CD4-positive, alpha-beta T cell treated with Interleukin-6 for 4 hours (primary cell): ENCODE measurements around the gene S100A3.
"Not testable (repeated sequence)": the region's sequence is repeated elsewhere in the genome, so short reads cannot be mapped to it uniquely, and the experiment has no call there.

Experiments used
- DNase-seq: peaks from one replicate; pipeline ENCODE4 v3.0.0-alpha.2; 2020; ENCODE audit warnings: mixed read lengths

S100A3 gene

DNA sequence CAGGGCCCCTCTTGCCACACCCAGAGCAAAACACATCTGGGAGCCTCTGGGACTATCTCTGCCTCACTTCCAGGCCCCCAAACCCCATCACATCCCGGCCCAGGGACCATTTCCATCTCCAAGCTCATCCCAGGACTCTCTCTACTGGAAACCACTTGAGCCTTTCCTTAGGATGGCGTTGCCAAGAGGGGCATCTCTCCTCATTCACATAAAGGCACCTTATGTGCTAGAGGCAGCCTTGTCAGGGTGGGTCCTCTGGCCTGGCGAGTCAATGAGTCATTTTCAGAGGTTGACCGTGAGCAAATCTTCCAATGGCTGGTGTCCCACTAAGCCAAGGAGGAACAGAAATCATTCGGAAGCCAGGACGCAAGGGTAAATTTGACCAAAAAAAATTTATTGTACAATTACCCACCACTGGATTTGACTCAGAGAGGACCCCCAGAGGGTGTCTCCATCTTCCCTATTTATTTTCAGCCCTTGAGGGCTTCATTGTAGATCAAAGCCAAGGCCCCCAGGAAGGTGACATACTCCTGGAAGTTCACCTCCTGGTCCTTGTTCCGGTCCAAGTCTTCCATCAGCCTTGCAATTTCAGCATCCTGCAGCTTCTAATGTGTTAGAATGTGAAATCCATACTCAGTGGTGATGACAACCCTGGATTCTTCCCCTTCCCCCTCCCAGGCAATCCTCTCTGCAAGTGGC, 14.7 kb downstream of the S100A3 start:
- DNase-seq: no peak

DNA sequence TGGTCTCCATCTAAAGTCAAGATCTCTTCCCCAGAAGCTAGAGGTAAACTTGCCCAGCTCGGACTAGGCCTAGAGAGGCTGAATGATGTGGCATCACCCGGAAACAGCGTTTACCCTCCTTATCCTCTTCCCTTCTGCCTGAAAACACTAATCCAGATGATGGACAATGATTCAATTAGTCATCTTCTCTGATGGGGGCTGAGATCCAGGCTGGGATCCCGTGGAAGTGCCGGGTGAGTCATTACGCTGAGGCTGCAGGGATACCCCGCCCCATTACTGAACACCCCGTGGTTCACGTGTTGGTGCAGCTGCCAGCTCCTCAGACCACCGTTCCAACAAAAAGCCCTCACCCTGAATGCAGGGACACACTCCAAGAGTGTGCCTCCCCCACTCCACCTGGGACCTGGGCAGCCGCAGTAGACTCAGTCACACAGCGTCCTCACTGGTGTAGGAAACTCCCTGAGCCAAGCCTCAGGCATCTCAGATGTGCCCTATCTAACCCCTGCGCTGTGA, 15.3 kb downstream of the S100A3 start:
- no peak for DNase-seq

DNA sequence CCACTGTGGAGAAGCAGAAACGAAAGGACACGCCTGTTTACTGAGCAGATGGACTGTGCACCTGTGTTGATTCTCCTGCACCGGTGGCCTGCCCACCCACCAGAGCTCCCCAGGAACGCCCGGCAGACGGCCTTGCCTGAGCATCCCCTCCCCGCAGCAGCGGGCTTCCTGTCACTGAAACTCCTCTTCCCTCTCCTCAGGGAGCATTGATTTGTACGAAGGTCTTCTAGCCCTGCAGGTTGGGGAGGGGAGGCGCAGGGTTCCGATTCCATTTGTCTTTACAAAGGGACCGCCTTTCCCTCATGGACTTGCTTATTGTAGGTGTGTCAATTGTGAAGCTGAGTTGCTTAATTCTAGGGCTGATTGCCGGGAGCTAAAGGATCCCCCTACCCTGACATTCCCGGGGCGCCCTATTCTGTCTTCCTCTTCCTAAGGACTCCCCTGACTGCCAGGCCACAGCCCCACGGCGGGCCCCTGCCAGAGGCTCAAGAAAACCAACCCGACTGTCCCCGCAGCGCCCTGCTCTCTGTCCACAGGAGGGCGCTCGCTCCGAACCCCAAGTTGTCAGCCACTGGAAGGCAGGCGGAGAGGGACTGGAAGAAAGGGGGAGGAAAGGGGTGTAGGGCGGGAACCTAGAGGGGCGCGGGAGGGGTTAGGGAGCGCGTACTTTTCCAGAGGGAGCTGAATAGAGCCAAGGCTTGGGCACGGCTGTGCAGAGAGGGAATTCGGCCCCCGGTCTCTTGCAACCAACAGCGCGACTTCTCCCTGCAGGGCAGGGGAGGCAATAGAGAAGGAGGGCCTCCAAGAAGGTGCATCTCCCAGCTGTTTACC, 16.1 kb downstream of the S100A3 start:
- DNase-seq: peak; percentile 84

DNA sequence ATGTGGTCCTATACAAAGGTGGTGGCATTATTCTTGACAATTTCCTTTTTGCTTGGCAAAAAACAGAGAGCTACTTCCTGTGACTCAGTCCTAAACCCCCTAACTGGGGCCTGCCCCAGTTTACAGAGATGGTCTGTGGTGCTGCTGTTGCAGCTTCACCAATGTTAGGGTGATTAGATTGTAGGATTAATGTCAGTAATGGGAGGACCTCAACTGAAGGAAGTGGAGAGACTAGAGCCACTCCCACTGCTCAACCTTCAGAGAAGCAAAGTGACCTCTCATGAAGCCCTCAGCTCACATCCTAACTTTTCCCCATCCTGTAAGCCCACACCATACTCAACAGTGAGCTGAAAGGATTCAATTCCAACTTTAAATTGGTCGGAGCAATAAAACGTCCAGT, 16.9 kb downstream of the S100A3 start:
- DNase-seq: peak; percentile 70

DNA sequence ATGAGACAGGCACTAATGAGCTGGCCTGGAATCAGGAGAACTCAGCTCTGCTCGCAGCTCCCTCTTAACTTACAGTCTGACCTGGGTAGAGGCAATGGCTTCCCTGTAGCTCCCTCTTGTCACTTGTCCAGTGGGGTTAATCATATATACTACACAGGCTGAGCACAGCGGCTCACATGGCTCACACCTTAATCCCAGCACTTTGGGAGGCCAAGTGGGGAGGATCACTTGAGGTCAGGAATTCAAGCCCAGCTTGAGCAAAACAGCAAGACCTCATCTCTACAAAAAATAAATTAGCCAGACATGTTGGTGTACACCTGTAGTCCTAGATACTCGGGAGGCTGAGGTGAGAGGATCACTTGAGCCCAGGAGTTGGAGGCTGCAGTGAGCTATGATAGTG, 17.4 kb downstream of the S100A3 start:
- no peak for DNase-seq

DNA sequence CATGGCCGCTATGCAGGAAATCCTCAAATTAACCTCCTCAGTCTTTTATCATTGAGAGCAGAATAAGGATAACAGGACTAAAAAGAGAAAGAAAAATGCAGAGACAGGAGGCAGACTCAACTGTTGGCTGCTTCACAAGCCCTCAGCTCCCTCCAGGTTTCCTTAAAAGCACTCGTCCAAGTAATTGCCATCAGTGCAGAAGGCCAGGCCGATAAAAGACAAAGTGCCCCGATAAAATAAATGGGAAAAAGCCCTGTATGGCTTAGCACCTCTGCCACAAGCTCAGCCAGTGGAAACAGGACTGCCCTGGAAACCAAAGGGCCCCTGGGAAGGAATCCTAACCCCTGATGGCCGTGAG, 21.4 kb downstream of the S100A3 start:
- no peak for DNase-seq

DNA sequence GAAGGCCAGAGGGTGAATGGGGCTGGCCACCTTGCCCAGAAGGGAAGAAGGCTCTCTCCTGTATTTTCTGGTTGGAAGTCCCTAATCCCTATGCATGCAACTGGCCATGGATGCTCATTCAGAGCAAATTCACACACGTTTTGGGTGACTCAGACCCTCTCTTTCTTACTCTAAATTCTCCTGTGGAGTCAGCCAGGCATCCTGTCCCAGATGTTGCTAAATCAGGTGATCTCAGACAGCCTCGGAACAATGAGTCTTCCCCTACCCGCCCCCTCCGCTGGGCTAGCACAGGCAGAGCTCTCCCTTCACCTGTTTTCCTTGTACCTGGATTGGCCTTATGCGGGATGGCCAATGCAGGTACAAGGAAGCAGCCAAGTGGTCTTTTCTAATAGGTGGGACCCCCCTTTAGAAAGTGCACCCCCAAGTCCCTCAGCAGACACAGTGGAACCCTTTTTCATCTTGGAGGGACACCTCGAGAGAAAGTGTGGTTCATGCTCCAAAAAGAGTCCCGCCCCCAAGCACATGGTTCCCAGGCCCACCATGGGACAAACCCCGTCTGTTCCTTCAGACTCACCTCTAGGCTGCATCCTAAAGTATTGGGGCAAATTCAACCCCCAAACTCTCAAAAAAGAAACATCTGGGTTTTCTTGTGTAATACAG, 21.9 kb downstream of the S100A3 start:
- DNase-seq: no peak

DNA sequence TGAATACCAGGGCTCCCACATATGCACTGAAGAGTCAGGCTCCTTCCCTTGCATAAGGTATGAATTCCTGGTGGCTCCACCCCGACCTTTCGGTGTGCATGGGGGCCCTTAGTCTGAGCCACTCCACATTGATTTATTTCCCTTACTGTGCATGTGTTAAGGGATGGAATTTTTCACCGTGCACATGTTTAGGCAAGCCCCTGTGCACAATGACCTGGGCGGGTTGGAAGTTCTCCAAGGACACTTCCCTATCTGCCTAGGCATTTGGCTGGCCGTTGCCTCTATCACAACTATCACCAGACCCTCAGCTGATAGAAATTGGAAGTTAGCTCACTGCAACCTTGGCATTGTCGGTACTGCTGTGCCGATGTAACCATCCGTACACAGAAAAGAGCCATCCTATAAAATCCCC, 22.9 kb downstream of the S100A3 start:
- DNase-seq: no peak

DNA sequence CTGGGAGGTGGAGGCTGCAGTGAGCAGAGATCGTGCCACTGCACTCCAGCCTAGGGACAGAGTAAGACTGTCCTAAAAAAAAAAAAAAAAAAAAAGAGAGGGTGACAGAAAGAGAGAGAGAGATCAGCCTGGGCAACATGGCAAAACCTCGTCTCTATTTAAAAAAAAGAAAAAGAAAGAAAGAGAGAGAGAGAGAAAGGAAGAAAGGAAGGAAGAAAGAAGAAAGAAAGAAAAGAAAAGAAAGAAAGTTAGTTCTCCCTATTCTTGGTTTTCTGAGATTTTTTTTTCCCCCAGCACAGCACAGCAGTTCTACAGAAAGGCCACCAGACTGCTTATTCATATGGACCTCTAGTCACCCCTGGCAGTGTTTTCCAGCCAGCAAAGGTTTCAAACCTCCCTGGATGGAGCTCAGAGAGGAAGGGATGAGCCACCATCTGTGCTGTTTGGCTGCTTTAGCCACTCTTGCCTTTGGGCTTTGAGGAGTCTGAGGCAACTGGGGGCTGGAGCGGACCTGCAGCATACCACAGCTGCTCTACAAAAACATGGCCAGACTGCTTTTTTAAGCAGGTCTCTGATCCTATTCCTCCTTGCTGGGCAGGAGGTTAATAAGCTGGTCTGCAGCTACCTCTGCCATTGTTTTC, 23.9 kb downstream of the S100A3 start:
- no peak for DNase-seq

DNA sequence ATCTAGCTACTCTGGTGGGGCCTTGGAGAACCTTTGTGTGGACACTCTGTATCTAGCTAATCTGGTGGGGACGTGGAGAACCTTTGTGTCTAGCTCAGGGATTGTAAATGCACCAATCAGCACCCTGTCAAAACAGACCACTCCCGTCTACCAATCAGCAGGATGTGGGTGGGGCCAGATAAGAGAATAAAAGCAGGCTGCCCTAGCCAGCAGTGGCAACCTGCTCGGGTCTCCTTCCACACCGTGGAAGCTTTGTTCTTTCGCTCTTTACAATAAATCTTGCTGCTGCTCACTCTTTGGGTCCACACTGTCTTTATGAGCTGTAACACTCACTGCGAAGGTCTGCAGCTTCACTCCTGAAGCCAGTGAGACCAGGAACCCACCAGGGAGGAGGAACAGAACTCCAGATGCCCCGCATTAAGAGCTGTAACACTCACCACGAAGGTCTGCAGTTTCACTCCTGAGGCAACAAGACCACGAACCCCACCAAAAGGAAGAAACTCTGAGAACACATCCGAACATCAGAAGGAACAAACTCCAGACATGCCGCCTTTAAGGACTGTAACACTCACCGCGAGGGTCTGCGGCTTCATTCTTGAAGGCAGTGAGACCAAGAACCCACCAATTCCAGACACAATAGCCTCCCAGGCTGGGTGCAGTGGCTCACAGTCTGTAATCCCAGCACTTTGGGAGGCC, 26.6 kb downstream of the S100A3 start:
- DNase-seq: not testable (repeated sequence)

DNA sequence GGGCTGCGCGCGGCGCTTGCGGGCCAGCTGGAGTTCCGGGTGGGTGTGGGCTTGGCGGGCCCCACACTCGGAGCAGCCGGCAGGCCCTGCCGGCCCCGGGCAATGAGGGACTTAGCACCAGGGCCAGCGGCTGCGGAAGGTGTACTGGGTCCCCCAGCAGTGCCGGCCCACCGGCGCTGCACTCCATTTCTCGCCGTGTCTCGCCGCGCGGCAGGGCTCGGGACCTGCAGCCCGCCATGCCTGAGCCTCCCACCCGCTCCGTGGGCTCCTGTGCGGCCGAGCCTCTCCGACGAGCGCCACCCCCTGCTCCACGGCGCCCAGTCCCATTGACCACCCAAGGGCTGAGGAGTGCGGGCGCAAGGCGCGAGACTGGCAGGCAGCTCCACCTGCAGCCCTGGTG, 27.2 kb downstream of the S100A3 start:
- DNase-seq: not testable (repeated sequence)

DNA sequence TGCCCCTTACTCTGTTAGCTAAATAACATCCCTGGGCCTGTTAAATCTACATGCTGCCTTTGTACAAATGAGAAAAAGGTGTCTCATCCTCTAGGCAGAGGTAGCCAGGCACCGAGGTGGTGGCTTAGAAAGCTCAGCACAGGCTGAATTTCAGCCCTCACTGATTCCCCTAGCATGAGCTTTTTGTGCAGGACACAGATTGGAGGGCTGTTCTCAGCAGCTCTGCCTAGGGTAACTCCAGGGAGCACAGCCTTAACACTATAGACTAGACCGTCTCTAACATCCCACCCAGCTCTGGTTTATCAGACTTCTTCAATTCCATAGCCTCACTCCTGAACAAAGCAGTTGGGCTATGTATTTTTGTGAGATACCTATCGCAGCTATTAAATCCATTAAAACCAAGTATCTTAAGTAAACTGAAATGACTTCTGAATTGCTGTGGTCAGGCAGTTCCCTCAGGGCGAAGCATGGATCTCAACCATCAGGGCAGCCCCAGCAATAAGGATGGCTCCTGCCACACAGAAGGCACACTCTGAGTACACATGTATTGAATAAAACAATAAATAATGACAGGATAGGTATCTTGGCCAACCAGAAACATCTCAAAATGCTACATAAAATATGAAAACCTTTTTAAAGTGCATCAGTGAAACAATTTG, 28.1 kb downstream of the S100A3 start:
- no peak for DNase-seq

DNA sequence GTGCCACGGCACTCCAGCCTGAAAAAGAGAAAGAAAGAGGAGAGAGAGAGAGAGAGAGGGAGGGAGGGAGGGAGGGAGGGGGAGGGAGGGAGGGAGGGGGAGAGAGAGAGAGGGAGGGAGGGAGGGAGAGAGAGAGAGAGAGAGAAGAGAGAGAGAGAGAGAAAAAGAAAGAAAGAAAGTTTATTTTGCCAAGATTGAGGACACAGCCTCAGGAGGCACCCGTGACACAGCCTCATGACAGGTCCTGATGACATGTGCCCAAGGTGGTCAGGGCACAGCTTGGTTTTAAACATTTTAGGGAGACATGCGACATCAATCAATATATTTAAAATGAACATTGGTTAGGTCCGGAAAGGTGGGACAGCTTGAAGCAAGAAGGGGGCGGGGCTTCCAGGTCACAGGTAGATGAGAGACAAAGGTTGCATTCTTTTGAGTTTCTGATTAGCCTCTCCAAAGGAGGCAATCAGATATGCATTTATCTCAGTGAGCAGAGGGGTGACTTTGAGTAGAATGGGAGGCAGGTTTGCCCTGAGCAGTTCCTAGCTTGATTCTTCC, 28.8 kb downstream of the S100A3 start:
- DNase-seq: not testable (repeated sequence)

DNA sequence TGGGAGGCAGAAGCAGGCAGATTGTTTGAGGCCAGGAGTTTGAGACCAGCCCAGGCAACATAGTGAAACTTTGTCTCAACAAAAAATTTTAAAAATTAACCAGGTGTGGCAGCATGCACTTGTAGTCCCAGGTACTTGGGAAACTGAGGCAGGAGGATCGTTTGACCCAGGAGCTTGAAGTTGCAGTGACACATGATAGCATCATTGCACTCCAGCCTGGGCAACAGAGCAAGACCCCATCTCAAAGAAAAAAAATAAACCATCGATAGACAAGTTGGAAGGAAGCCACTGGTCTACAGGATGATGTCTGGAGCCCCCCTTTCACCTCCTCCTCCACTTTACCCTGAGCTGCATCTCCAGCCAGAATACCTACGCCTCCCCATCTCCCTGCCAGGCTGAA, 29.8 kb downstream of the S100A3 start:
- DNase-seq: no peak

DNA sequence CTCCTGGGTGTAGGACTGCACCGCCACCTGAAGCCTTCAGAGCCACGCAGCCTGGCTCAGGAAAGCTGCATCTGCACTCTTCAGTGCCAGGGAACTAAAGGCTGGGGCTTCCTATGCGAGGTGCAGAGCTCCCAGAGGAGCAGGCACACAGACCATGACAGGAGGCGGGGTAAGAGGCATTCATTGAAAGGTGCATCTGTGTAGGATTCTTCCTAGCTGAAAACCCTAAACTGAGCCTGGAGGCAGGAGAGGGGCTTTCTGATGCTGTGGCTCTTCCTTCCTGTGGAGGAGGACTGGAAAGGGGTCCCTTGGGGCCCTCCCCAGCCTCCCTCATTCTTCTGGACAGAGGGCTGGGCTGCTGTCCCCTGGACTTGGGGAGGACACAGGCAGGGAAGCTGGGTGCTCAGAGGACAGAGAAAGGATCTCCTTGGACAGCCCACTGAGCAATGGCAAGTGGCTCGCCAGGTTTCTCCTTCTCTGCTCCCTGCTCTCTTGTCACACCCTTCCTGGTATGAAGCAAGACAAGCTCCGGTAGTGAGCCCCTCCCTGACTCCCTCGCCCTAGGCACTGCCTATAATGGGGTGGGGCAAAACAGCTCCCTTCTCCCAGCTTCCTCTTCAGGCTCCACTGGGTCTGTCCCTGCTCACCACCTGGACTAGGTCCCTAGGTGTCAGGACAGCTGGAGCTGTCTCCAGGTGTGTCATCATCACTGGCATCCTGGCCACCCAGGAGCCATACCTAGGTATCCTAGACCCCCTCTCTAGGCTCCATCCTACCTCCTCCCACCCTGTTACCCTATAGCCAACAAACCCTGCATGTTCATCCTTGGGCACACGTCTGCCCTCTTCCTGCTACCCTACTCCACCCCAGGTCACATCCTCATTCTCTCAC, 33.3 kb downstream of the S100A3 start:
- no peak for DNase-seq

DNA sequence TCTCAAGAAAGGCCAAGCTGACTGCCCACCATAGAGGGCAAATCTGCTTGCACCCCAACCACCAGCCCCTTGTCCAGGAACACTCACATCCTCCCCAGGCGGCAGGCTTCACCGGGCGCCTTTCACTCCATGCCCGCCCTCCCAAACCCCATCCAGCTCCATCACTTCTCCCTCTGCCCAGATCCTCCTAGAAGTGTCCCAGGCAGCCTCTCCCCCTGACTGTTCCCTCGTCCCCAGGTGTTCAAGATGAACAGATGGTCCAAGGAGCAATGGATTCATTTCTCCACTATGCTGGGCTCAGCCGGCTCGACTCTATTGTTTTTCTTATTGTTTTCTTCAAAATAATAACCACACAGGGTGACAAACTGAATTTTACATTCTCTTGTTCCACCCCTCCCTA, 35.4 kb downstream of the S100A3 start:
- DNase-seq: no peak

DNA sequence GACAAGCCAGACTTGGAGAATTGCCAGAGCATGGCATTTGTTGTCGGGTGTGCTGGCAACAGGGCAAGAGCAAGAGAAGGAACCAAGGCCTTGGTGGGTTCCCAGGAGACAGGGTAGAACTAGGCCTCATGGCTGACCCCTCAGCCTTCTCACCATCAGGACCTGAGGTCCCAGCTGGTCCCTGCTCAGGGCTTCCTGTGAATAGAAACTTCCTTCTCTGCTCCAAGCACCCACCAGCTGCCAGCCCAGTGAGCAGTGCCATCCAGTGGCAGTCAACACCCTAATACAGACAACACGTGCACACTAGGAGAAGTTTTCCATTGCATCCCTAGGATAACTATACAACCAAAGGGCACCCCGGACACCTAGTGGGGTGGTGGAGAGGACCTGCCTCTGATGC, 36.0 kb downstream of the S100A3 start:
- DNase-seq: no peak

DNA sequence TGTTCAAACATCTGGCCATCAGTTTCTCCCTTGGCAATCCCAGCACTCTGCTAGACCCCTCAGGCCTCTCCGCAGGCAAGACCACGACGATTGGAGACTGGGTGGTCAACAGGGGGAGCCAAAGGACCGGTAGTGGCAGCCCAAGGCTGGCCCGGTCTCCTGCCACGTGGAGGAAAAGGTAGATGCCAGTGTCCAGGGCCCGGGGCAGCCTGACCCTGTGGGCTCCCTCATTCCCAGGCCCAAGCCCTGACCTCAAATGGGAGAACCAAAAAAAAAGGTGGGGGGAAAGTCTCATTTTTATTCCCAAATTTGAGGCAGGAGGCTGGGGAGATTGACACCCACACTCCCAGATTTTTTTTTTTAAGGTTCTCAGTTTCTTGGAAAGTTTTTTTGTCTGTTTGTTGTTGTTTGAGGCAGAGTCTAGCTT, 38.1 kb downstream of the S100A3 start:
- DNase-seq: peak; percentile 87

DNA sequence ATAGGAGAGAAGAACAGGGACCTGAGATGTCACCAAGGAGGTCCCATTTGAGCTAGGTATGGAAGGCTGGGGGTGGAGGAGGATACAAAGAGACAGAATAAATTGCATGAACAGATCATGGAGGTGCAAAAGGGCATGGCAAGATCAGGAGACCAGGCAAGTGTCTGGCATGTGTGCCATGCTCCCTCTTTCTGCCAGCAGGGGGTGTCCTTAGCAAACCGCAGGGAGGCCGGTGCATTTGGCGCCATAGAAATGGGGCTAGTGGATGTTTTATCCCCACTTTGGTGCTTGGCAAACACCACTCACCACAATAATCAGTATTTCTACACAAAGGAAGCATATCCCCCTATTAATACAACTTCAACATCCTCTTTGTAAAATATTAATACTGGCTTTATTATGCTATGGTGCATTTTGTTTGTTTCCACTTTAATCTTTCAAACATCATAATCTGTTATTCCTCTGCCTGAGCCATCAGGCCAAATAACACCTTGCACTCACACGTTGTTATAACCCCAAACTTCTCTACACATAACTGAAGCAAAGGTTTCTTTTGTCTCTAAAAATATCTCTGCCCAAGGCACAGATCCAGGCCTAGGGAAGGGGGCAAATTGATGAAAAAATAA, 39.2 kb downstream of the S100A3 start:
- peak; percentile 76 for DNase-seq

DNA sequence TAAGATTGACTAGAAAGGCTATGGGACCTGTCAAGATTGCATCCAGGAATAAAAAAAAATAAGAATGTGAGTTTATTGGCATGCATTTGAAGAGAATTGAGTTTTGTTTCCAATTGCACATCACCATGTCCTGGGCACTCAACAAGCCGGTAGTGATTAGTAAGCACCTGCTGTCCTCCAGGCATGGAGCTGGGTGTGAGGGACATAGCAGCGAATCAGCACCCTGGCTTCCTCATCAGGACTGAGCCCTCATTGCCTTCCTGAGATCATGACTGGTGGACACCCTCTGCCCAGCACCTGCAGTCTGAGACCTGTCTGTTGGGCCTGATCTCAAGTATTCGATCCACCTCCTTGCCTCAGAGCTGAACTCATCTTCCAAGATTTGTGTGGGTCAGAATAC, 40.0 kb downstream of the S100A3 start:
- no peak for DNase-seq
